ENCODE measurements around the gene VEGFC. TPM values are rescaled to one million over a fixed set of nuclear protein-coding genes. Genes with fewer than 3 reads are reported as not detected.

The VEGFC gene
- total RNA-seq, 2 donors from 2014 or later: 1.3 to 3.6 TPM

- intact Hi-C loops (cut with DNase I): no loop called here
- Histone ChIP-seq H3K4me1 (no peaks in the 10 kb centered on the region), H3K9me3 (no peaks in the 10 kb centered on the region), H3K4me3 (no peak overlapping the region), H3K27me3 (no peaks in the 10 kb centered on the region), H3K27ac (no peak overlapping the region), H3K36me3 (replicated peaks in 1 of 2; ENCODE audit: insufficient read depth in 1 of 2, low read depth in 2 of 2) (no peaks in the 10 kb centered on the region)
- TF ChIP-seq CTCF (IDR thresholded peaks at IDR 0.05): no peak
- ATAC-seq (no peak), DNase-seq (no peak)
- 42 to 44% methylated on average over 7 of the region's 7 CpGs for WGBS, 2 donors
Observed at GRCh38 chr4:176838601-176839433, 46.1 kb upstream of the VEGFC start.

GRCh38 chr4:176837169-176837895, 44.6 kb upstream of the VEGFC start:
- H3K4me3 ChIP-seq: no peak overlapping the region
- TF ChIP-seq CTCF (IDR thresholded peaks at IDR 0.05): no peak
- TF ChIP-seq POLR2A (IDR thresholded peaks at IDR 0.05): no peak
- no peak for ATAC-seq
- H3K27ac ChIP-seq: no peak overlapping the region
- no peaks in the 10 kb centered on the region for H3K36me3 ChIP-seq (replicated peaks in 1 of 2; ENCODE audit: insufficient read depth in 1 of 2, low read depth in 2 of 2)
- WGBS, 2 donors: 43 to 47% methylated on average over 4 of the region's 4 CpGs
- H3K4me1 ChIP-seq: no peaks in the 10 kb centered on the region
- no peaks in the 10 kb centered on the region for H3K27me3 ChIP-seq
- DNase-seq: no peak
- H3K9me3 ChIP-seq: no peaks in the 10 kb centered on the region
- intact Hi-C loops (cut with DNase I): no loop called here

- no peak for TF ChIP-seq POLR2A (IDR thresholded peaks at IDR 0.05)
- no peak for TF ChIP-seq CTCF (IDR thresholded peaks at IDR 0.05)
- H3K27me3 ChIP-seq: no peaks in the 10 kb centered on the region
- H3K4me3 ChIP-seq: no peak overlapping the region
- H3K9me3 ChIP-seq: no peaks in the 10 kb centered on the region
- intact Hi-C loops (cut with DNase I): no loop called here
- H3K4me1 ChIP-seq: no peaks in the 10 kb centered on the region
- WGBS, 2 donors: 37 to 39% methylated on average over 2 of the region's 2 CpGs
- H3K27ac ChIP-seq: no peak overlapping the region
- H3K36me3 ChIP-seq (replicated peaks in 1 of 2; ENCODE audit: insufficient read depth in 1 of 2, low read depth in 2 of 2): no peaks in the 10 kb centered on the region
- ATAC-seq (no peak), DNase-seq (no peak)
Observed at GRCh38 chr4:176834531-176834930, 41.8 kb upstream of the VEGFC start.

GRCh38 chr4:176833400-176834175, 40.9 kb upstream of the VEGFC start:
- no peaks in the 10 kb centered on the region for H3K4me1 ChIP-seq
- TF ChIP-seq POLR2A (IDR thresholded peaks at IDR 0.05) (no peak), CTCF (IDR thresholded peaks at IDR 0.05) (no peak)
- H3K4me3 ChIP-seq: no peak overlapping the region
- WGBS, 2 donors: 49 to 62% methylated on average over 4 of the region's 4 CpGs
- intact Hi-C loops (cut with DNase I): no loop called here
- DNase-seq (no peak), ATAC-seq (no peak)
- H3K36me3 ChIP-seq (replicated peaks in 1 of 2; ENCODE audit: insufficient read depth in 1 of 2, low read depth in 2 of 2): no peaks in the 10 kb centered on the region
- no peak overlapping the region for H3K27ac ChIP-seq
- no peaks in the 10 kb centered on the region for H3K27me3 ChIP-seq
- no peaks in the 10 kb centered on the region for H3K9me3 ChIP-seq
